GM23248 (cell line): Measurements from ENCODE around the gene C12orf56.

ENCODE experiments used
- EZH2 ChIP-seq: fragments of 200-600 bp; sonication (generic); IDR thresholded peaks from 2 replicates; pipeline ENCODE4 v1.6.1; 2018; ENCODE audit warnings: antibody characterized with exemption, mild to moderate bottlenecking; ENCODE audit not compliant: insufficient read depth, poor library complexity, severe bottlenecking
- EZH2phosphoT487 ChIP-seq: fragments of 200-600 bp; sonication (generic); IDR thresholded peaks from 2 replicates; pipeline ENCODE4 v1.6.1; 2018; ENCODE audit warnings: antibody characterized with exemption, moderate library complexity, mild to moderate bottlenecking, low read depth; ENCODE audit not compliant: insufficient read depth

DNA sequence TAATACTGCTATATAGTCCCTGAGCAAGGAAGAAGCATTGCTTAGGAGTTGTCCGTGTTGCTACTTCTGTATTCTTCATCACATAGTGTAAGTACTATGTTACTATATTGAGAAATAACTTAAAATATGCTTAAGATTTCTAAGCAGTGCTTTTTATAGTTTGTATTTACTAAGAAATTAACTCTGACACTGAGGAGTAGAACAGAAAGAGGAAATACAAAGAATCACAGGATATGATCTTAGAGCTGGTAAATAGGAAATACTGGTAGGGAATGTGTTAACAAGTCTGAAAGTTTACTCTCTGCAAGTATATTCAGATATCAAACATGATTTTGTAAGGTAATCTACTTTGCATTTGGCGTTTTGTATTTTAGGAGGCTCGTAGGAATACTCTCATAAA lies 29.1 kb upstream of the C12orf56 start:
- TF ChIP-seq EZH2phosphoT487 (no peak), EZH2 (no peak)
